ENCODE results near the gene PRG3.

DNA sequence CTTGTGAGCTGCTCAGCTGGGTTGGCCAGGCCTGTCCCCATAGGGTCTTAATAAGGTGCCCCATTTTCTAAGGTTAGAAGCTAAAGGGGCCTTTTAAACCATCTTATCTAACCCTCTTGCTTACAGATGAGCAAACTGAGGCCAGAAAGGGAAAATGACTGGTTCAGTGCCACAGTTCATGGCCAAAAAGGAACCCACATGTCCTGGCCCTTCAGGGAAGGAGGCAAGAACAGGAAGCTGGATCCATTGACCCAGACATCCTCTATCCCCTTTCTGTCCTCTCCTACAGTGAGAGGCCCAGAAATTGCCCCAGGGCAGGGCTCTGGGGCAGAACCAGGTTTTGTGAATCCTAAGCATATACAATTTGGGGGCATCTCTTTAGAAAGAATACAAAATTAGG, 10.0 kb downstream of the PRG3 start:
- TF ChIP-seq, protein P1, sequence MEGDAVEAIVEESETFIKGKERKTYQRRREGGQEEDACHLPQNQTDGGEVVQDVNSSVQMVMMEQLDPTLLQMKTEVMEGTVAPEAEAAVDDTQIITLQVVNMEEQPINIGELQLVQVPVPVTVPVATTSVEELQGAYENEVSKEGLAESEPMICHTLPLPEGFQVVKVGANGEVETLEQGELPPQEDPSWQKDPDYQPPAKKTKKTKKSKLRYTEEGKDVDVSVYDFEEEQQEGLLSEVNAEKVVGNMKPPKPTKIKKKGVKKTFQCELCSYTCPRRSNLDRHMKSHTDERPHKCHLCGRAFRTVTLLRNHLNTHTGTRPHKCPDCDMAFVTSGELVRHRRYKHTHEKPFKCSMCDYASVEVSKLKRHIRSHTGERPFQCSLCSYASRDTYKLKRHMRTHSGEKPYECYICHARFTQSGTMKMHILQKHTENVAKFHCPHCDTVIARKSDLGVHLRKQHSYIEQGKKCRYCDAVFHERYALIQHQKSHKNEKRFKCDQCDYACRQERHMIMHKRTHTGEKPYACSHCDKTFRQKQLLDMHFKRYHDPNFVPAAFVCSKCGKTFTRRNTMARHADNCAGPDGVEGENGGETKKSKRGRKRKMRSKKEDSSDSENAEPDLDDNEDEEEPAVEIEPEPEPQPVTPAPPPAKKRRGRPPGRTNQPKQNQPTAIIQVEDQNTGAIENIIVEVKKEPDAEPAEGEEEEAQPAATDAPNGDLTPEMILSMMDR (IDR thresholded peaks at IDR 0.05) = no peak
- no peak for TF ChIP-seq POLR2A (IDR thresholded peaks at IDR 0.05)
